HG03103 (cell line): Measurements from ENCODE around the gene PKLR.
"Not testable (repeated sequence)": the region's sequence is repeated elsewhere in the genome, so short reads cannot be mapped to it uniquely, and the experiment has no call there.

ENCODE experiments used
- ATAC-seq: cut with Tn5 transposase; IDR thresholded peaks from one replicate; pipeline ENCODE4 v1.9.1; 2021; ENCODE audit warnings: low read depth; ENCODE audit not compliant: unreplicated experiment

The PKLR gene

DNA sequence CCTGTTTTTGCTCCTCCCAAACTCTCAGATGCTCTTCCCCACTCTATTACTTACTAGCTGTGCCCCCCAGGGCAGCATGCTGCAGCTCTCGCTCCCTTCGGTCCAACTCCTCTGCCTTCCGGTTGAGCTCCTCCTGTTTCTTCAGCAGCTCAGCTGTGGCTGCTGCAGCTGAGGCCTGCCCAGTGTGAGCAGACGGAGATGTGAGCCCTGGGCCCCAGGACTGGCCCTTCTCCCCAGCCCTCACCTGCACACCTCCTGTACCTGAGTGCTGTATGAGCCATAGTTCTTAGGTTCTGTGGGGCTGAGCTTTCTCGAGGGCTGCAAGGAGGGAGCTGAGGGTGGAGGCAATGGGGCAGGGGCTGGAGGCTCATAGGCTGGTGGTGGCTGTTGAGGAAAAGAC, 41.0 kb downstream of the PKLR start:
- no peak for ATAC-seq

DNA sequence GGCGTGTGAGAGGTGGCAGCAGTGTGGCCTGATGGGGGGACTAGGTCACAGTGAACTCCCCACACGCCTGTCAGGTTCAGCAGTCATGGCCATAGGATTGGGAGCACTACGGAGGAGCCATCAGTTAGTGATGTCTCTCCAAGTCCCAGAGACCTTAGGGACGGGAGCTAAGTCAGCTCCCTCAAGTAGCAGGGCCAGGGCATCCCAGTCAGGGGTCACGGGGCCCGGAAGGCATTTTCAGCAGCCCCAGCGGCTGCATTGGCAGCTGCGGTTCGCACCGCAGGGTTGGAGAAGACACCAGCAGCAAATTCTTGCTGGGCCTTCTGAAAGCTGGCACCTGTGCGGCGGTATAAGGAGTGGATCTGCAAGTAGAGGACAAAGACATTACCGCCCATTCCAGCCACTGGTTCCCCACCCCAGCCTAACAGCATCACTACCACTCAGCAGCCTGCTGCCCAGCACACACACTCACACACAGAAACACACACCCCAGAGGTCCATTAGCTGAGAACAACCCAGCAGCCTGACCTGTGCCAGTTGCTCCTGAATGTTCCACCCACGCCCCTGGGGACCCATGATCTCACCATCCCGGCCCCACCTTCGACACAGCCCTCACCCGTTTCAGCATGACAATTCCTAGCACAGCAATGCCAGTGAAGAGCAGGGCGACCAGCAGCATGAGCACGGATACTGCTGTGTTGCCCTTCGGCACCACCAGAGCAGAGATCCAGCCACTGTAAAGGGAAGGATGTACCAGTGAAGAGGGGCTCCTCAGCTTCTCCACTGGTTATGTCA, 45.0 kb downstream of the PKLR start:
- no peak for ATAC-seq

DNA sequence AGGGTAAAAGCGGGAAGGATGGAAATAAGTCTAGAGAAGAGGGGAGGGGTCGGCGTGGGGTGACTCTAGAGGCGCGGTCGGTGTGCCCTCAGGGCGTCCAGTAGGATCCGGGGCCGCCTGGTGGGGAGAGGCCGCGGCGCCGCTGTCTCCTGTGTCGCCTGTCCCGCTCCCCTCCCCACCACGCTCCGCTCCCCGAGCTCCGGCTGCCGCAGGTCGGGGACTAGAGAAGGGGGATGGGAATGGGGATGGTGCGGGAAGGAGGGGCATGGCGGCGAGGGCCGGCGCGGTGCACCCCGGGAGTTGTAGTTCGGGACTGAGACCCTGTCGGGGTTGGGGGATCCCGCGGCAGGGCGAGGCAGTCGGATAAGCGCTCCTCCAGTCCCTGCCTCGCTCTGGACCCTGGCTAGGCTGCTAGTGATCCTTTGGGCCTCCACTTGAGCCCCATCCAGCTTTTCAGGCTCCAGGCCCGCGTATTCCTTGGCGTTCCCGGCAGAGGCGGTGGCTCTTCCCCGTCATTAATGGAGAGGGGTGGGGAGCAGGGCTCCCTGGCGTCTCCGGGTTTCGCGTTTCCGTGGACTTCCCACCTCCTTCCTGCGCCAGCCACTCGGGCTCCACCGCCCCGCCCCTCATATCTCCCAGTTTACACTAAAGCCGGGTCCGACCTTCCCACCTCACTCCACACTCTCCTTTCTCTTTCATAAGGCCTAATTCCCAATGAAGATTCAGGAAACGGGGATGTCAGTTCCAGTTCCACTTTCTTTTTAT, 45.8 kb downstream of the PKLR start, which contains the start of gene ENTREP3:
Gene ENTREP3 (minus strand): TSS at position 241 of the 765 bp plus-strand sequence. CDS start 606 bp downstream, outside the sequence.
- no peak for ATAC-seq

DNA sequence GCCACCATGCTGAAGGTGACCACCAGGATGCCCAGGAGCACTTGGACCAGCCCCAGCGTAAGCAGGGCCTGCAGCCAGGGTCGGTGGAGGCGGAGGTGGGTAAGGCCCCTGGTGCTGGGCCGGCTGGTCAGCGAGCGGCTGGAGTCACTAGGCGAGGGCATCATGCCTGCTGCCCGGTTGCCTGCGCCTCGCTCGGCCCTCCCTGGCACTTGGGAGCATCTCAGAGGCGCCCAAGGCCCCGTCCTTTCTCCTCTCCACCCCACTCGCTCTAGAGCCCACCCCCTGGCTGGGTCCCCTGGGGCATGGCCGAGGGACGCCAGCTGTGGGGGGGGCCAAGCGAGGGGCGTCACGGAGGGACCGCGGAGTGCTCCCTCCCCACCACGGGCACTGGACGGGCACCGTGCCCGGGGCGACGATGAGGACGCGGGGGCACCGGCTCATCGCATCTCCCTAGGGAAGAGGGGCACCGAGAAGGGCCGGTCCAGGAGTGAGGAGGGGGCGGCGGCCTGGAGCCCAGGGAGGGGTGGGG, 46.5 kb downstream of the PKLR start:
- no peak for ATAC-seq

DNA sequence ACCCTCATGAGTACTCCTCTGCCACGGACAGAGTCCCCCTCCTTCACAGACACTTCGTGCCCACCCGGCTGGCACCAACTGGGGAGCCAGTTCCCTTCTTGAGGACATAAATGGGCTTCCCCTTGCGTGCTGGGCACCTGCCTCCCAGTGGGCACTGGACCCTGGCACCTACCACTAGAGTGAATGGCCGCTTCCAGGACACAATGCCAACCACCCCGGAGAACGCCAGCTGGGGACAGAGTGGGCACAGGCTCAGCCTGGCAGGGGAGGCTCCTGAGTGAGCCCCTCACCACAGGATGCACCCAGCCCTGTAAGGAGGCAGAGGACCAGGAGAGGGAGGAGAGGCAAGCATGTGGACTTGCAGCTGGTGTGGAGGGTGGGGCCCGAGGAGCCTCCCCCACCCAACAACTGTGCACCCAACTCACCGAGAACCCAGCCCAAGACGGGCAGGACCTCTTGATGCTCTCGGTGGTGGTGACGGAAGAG, 47.0 kb downstream of the PKLR start:
- ATAC-seq = no peak

DNA sequence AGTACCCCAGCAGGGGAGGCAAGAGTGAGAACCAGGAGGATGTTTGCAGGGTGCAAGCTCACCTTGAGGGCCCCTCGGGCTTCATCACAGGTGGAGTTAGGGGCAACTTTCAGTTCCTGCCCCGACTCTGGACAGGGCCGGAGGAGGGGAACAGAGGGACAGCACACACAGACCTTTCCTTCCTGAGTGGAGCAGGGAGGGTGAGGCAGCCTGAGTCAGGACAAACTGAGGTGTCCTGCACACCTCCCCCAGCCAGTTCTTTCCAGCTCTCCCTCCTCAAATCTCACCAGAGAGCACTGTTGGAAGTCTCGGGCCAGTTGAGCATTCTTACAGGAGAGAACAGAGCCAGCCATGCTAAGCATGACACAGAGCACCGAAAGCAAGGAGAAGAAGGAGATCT, 47.4 kb downstream of the PKLR start:
- ATAC-seq = no peak

DNA sequence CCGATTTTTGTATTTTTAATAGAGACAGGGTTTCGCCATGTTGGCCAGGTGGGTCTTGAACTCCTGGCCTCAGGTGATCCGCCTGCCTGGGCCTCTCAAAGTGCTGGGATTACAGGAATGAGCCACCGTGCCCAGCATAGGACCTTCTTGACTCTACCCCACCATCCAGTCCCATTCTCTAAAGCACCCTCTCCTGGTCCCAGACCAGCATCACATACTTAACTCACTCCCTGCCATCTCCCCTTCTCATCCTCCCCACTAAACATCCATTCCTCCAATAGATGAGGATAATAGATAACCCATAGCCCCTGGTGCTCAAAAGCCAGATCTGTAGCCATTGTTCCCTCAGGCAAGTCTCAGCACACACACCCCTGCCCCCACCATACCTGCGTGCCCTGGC, 48.0 kb downstream of the PKLR start:
- ATAC-seq = no peak

DNA sequence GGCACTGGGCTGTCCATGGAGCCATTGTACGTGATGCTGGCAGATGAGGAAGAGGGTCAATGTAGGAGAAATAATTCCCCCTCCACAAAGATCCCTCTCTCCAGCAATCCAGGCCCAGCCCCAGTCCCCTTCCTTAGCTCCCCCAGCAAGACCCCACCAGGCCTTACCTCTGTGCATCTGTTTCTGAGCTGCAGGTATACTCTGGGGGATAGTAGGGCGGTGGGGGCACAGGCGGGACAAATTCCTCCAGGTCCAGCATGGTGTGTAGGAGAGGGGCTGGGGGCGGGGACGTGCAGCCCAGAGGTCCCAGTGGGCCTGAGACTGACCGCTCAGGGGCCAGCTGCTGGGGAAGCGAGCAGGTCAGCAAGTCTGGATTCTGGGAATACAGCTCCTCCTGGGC, 49.7 kb downstream of the PKLR start:
- ATAC-seq = no peak

DNA sequence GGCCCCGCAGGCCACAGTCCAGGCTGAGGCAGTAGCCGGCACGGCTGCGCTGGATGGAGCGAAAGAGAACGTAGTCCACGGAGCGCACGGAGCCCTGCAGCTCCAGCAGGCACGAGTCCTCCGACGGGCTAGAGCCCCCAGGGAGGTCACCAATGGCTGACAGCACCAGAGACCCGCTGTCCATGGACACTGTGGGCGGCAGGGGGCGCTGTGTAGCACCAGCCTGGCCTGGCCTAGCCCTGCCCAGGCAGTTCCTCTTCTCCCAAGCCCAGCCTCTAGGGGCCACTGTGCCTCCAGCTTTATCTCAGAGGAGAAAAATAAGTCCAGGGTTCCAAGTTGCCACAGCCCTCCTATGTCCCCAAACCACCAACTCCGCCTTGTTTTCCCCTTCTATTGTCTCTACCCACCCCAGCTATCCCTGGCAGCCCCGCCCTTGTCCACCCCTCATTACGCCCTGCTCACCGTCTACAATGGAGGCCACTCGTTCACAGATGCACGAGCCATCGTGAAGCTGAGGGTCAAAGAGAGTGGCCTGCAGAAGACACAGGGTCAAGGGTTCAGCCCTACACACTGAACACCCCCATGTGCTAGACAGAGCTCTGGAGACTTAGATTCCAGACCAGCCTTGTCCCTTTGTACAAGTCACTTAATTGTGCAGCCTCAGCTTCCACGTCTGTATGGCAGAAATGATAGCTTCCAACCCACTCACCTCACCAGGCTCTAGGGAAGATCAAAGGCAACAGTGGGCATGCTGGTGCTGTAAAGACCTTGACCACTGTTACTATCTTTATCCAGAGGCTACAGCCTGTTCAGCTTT, 50.4 kb downstream of the PKLR start:
- peak; percentile 80 for ATAC-seq

DNA sequence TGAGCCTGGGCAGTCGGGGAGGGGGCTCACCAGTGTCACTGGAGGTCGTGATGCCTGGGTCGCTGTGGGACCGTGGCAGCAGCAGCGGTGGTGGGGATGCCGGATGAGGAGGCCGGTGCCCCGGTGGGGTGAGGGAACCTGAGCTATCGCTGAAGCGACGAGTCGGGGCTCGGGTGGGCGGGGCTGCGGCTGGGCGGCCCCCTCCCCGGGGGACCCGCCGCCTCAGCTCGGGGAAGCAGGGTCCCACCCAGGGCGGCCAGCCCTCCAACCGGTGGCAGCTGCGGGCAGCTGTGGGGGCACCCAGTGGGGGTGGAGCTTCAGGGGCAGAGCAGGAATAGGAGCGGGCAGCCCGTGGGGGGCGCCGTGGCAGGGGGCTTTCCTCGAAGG, 51.0 kb downstream of the PKLR start:
- peak; percentile 11 for ATAC-seq

DNA sequence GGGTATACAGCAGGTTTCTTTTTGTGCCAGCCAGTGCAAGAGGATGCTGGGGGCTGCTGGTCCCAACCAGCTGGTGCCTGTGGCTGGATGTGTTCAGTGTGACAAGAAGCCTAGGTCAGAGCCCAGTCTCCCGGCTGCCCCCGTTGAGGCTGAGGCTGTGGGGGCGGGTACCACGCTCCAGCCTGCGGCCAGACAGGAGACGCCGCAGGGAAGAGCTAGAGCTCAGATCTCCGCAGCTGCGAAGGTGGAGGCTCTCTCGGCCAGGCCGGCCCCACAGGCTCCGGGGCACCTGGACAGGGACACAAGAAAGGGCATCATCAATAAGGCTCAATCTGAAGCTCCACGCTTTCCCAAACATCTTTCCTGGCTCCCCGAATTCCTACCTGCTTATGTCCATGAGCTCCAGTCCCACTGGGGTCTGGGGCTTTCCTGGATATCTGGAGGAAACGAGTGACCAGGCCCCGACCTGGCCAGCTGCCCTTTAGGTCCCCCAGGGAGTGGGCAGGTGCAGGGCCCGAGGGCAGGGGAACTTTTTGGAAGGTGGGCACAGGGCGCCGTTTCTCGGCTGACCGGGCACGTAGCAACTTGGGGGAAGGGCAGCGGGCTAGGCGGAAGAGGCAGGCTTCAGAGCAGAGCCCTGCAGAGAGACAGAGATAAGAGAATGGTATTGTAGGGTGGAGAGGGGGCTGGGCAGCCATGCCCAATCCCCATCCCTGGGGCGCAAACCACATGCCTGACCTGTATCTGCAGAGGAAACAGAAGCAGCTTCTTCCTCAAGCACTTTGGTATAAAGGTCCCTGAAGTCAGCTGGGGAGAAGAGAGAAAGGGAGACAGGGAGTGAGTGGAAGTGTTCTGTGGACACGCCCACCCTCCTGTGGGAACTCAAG, 53.3 kb downstream of the PKLR start:
- no peak for ATAC-seq

DNA sequence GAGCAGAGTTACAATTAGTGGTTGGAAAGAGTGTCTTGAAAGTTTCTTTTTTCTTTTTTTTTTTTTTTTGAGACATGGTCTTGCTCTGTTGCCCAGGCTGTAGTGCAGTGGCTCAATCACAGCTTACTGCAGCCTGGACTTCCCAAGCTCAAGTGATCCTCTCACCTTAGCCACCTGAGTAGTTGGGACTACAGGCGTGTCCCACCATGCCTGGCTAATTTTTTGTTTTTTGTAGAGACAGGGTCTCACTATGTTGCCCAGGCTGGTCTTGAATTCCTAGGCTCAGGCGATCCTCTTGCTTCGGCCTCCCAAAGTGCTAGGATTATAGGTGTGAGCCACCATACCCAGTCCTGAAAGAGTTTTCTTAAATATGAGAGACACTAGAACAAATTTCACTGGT, 54.4 kb downstream of the PKLR start:
- ATAC-seq = not testable (repeated sequence)

DNA sequence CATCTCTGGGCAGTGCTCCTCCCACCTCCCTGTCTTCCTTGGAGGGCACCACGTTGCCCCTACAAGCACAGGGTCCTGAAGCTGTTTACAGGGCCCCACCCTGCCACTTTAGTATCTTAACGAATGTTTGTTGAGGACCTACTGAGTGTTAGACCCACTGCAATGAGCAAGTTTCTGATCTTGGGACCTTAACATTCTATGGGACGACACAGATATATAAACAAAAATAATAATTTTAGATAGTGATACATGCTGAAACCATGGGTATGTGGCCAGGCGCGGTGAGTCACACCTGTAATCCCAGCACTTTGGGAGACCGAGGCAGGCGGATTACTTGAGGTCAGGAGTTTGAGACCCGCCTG, 56.1 kb downstream of the PKLR start:
- no peak for ATAC-seq

DNA sequence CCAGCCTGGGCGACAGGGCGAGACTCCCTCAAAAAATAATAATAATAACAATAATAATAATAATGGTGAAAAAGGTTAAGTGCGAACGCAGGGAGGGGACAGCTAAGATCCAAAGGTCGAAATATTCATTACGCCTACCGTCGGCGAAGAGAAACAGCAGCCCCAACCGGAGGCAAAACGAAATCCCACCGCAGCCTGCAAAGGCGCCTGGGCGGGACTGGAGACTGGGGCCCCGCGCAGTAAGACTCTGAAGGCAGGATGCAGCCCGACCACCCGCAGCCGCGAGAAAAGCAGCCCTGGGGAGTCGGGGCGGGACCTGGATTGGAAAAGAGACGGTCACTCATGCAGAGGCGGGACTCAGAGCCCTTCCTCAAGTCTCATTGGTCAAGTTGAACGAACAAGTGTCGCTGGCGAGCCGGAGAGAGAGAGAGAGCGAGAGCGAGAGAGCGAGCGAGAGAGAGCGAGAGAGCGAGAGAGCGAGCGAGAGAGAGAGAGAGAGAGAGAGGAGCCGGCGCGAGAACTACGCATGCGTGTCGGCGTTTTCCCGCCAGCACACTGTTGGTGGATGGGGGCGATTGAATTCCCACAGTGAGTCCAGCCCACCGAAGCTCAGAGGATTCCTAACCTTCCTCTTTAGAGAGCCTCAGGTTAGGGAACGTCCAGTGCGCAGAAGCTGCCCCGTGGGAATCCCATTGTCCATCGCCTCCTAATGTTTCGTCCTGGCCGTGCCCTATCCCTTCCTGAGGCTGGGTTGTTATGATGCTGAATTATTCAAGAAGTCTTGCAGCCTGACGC, 56.7 kb downstream of the PKLR start:
- peak; percentile 73 for ATAC-seq

DNA sequence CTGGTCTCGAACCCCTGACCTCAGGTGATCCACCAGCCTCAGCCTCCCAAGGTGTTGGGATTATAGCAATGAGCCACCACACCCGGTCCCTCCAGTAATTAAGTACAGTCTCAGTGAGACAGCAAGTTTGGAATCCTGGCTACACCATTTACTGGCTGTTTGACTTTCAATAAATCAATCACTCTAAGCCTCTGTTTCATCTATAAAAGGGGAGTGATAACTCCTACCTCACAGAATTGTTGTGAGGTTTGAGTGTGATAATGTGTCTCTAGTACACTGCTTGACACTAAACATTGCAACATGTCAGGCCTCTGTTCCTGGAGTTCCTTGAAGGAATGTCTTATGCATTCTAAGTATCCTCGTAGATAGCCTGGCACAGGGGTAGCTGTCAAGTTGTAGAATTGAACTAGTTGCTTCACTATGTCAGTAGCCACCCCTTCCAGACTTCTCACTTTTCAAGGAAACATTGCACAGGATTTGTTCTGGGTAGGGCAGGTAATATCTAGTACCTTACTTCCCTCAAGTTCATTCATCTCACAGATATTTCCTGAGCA, 58.4 kb downstream of the PKLR start:
- ATAC-seq = no peak

DNA sequence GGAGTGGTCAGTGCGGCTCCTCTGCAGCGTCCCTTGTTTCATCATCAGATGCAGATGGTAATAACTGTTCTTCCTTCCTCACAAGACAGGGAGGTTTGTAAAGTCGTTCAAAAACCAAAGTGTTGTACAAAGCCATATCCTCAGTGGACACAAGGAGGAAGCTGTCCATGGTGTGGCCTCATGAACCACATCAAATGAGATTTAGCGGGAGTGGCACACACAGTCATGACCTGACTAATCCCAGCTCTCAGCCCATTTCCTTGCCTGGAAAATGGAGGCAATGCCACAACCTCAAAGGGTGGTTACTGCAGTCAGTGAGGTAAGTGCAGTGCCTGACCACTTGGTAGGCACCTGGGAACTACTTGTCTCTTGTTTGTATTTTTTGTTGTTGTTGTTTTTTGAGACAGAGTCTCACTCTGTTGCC, 59.4 kb downstream of the PKLR start:
- ATAC-seq = no peak

DNA sequence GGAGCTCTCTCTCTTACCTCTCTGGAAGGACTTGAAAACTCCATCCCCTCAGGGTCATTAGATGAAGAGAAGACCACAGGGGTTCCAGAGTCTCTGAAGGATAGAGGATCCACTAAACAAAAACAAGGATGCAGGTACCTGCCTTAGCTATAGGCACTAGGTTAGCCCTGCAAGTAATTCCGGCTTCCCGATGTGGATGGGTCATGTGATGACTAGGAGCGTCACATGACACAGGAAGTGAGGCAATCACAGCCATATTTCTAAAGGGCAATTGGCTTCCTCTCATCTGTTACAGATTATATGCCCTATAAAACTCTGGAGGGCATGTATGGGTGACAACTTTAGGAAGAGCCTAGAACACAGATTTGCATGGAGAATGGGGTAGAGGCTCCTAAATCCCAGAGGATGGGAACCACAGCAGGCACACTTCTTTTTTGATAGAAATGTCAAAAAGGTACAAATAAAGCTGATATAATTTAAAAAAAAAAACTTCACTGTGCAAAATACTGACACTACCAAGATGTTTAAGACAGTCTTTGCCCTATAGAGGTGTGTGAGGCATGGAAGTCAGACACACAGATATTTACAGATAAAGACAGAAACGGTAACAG, 60.1 kb downstream of the PKLR start:
- ATAC-seq = no peak
